Activated effector memory CD4-positive, alpha-beta T cell treated with anti-CD3 and anti-CD28 coated beads, Interleukin-2, amount 50 U/mL, for 16 hours (primary cell): ENCODE data around the gene FECH.

Experiments
- DNase-seq: peaks from one replicate; pipeline ENCODE4 v3.0.0-alpha.2; 2020

Gene FECH

DNA sequence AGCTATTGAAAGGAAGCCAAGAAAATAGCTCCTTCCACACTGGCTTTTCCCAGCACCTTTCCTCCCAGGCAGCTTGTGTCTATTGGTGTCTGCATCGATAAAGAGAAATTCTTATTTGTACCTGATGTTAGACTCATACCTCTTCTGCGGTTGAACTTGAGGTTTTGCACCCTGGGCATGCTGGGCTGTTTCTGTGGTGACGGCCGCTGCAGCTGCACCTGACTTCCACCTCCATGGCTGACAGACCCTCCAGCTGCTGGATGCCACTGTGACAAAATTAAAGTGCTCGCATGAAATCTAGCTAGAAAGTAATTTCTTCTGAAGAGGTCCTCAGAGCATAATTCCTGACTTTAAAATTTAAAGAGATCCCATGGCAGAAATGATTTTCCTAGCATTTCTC, 6.6 kb downstream of the FECH start:
- no peak for DNase-seq

DNA sequence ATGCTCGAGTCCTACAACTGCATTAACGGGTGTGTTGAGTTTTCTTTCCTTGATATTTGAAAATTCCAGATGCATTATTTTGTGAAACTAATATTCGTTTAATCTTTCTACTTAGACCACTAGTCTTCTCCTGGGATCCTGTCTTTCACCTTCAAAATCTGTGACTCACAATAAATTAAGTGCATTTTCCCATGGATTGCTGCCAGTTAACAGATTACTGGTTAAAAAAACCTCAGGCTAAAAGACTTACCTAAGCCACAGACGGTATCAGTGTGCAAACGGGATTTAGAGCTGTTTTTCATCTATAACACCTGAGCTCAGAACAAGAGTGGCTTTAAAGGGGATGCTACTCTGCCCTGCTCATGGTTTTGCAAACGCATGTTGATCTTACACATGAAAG, 10.2 kb downstream of the FECH start:
- DNase-seq = no peak

DNA sequence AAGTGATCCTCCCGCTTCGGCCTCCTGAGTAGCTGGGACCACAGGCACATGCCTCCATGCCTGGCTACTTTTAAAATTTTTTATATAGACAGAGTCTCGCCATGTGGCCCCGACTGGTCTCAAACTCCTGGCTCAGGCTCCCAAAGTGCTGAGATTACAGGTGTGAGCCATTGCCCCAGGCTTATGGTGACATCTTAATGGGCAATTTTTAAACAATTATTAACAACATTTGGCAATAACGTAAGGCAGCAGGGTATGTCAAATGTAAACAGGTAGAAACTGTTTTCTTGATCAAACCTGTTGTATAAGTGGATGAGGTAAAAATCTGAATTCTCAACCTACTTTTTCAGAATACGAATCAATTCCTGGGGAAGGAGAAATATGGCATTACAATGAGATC, 11.0 kb downstream of the FECH start:
- DNase-seq = no peak

DNA sequence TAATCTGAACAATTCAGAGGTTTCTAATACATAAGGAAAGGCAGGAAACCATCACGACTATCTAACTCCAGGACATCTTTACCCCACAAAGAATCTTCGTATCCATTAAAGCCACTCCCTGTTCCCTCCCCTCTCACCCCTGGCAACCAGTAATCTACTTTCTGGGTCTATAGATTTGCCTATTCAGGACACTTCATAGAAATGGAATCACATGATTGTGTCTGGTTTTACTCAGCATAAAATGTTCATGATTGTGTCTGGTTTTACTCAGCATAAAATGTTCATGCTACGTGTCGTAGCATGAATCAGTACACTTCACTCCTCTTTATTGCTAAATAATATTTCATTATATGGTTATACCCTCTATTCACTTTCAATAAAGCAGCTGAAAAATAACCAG, 11.6 kb downstream of the FECH start:
- no peak for DNase-seq

DNA sequence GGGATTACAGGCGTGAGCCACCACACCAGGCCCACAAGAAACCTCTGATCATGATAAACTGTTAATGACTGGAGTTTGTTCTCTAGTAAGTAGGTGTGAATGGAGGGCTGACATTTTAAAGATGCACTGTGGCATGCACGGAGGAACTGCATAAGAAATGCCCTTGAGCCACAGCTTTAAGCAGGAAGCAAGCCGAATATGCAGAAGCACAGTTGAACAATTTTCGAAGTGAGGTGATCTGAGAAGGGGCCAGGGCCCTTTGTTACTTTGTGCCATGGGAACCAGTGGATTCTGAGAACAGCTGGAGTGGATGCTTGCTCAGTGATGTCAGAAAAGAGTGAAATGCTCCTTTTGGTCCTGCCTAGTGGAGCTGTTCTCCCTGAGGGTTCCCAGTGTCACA, 16.3 kb downstream of the FECH start:
- DNase-seq = no peak

DNA sequence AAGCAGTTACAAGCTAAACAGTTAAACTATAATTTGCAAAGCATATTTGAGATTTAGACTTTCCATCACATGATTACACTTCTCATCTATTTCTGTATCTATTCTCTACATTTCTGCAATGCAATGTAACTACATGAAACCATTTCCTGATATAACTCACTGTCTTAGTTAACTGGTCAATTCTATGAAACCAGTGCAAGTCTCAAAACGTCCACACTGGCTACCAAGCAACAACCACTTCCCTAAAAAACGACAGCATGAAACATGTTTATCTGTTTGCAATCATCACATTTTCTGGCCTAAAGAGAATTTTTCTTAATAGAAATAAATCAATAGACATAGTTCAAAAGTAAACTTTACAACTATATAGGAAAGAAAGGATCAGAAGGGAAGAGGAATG, 17.4 kb downstream of the FECH start:
- DNase-seq = no peak

DNA sequence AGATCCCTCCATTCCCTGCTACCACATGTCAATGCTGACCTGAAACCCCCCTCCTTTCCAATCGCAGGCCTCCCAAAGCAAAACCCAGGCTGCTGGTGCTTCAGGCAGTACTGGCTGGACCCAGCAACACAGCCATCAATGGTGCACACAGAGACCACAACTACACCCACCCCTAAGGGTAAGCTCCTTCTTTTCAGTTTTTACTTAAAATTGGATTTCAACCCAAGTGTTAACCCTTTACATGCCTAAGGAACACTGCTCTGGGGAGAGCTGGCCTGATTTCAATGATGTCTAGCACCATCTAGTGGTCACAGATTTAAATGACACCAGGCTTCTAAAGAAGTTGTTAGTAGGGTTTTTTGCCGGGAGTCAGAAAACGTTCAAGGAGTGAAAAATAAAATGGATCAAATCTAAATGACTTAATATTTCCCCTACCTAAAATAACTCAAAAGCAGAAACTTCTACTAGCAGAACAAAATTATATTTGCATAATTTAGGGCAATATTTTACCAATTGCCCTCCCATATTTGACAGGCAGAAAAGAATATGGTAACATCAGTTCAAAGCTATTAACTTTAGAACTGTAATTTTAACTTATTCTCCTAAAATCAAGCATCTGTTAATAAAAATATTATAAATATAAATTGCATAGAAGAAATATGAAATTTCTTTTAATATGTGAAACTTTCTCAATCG, 24.6 kb downstream of the FECH start:
- no peak for DNase-seq

DNA sequence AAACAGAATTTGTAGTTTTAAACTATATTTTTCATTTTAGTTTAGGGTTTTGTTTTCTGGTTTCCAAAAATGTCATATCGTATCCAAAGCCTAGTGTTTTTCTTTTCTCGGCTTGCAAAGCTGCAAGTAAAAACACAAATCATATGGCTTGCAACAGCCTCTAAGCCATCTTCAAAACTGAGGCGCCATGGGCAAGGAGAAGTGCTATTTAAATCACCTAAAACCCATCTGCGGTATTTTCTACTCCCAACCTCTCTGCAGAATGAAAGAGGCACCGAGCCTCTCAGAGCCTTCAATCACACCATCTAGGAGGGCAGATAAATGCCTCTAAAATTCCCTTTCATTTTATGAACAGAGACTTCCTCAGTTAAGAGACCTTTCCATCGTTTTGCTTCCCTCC, 25.2 kb downstream of the FECH start:
- no peak for DNase-seq

DNA sequence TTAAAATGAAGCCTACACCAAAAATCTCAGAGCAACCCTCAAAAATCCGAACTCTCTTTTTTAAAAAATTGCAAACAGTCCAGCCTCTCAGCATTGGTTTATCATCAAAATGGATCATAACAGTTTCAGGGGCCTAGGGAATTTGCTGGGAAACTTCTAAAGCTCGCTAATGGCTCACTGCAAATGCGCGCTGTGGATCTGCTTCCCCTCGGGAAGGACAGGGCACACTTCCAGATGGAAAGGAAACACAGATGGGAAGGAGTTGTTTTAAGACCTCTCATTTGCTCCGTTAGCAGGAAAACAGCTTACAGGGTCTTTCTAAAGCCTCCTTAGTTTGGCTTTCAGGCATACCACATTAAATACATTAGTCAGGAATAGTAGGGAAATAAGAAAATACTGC, 27.2 kb downstream of the FECH start:
- no peak for DNase-seq

DNA sequence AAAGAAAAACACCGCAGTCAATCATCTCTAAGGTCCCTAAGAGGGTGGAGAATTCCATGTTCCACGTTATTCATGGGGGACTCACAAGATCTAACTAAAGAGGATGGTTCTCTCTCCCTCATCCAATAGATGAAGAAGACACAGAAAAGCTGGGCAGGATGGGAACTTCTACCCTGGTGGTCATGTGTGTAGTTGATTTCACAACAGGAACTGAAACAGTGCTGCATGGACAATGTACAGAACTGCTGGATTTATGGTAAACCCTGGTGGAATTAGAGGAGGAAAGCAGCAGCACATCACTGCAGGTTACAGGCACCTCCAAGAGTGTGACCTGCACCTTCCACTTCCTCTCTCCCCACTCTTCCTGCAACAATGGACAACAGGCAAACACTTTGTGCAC, 31.4 kb downstream of the FECH start:
- DNase-seq = no peak

DNA sequence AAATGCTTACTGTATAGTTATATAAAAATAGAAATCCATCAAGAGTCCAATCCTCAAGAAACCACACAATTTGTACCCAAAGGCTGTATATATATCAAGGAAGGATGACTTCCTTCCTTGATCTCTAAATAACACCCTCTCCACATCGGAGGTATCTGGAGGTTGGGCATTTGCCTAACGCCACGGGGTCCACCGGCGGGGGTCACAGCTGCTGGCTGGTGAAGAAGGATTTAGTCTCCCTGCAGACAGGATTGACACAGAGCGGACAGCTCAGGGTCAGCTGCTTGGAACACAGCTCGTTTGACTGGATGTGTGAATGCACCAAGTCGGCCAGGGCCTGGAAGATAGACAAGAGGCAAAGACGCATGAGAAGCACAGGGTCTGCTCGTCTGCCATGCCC, 36.0 kb downstream of the FECH start:
- no peak for DNase-seq

DNA sequence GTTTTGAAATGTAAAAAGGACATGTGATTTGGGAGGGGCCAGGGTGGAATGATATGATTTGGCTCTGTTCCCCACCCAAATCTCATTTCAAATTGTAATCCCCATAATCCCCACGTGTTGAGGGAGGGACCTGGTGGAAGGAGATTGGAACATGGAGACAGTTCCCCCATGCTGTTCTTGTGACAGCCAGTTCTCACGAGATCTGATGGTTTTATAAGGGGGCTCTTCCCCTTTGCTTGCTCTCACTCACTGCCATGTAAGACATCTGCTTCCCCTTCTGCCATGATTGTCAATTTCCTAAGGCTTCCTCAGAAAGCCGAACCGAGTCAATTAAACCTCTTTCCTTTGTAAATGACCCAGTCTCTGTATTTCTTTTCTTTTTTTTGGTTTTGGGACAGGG, 39.2 kb downstream of the FECH start:
- no peak for DNase-seq

DNA sequence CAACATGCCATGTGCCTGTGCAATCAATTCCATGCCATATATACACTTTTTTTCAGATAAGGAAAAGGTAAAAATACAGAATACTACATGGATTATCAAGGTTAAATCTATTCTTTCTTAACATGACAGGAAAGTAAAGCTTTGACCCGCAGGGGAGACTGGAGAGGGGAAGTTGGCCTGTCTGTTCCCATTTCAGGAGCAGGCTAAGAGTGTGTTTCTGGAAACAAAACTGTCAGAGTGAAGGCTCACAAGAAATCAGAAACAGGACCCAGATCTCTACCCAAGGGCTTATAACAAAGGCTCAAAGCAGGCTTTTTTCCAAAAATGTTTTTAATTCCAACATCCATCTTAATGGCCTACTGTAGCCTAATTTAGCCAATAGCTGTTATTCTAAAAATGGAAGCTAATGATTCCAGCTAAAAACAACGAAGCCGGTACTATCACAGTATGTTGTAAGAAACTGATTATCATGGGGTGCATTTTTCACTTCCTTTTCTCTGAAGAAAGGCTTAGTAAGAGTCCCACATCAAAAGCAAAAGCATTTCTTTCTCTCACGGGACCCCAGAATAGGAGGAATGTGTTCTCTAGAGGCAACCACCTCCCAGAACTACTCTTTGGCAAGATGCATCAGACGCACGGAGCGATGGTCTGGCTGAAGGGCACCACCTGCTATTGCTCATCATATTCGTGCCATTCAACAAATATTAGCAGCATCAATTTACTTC, 41.4 kb downstream of the FECH start:
- no peak for DNase-seq

DNA sequence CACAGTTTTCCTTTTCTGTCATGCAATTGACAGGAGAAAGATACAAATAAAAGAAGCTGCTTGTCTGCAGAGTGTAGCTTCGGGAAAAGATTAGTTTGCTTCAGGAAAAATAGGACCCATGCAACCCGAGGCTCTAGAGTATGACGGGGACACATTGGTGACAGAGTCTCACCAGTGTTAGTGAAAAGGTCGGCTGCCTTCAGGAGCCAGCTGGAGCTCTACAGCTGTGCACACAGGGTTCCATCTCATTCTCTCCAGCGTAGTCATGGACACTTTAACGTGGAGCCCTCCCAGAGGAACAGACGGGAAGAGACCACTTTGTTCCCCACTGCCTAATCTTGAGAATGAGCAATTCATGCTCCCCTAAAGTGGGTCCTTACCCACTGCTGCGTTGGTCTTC, 42.9 kb downstream of the FECH start:
- no peak for DNase-seq

DNA sequence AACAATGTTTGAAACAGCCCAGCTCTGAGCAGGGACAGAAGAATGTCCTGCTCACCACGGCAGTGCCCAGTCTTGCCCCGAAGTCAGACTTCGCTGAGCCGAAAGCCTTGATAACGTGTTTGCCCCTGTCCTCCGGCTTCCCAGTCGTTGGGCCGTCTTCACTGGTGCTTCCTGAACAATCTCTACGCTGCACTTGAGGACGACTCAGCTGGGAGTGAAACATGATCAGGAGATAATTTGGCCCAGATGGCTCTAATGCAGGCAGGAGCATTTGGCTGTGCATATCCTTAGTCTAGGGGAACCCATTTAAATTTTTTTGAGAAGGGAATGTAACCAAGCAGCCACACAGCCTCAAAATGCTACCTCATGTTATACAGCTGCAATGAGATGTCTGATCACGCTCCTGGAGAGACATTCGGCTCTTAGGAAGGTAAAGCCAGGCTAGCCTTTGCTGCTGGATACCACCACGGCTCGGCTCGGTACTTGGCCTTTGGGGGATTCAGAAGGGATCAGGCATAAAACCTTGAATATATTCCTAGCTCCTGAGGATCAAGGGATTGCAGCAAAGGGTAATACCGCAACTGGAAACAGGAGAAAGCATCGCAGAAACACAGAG, 43.6 kb downstream of the FECH start:
- DNase-seq = no peak

DNA sequence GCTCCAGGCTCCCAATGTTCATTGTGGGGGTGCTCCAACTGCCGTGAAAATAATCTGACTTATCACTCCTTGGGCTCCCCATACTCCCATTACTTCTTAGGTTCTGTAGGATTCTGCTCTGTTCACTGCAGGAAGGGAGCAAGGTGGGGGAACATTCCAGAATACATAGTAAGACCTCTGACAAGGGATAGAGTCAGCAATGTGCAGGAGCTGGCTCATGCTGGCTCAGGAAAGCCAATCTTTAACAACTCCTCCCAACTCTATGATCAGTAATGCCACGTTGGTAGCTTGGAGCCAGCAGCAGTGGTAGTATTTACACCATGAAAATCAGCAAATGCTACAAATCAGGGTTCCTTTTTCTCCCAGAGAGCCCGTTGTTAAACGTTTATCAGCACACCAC, 44.4 kb downstream of the FECH start:
- no peak for DNase-seq

DNA sequence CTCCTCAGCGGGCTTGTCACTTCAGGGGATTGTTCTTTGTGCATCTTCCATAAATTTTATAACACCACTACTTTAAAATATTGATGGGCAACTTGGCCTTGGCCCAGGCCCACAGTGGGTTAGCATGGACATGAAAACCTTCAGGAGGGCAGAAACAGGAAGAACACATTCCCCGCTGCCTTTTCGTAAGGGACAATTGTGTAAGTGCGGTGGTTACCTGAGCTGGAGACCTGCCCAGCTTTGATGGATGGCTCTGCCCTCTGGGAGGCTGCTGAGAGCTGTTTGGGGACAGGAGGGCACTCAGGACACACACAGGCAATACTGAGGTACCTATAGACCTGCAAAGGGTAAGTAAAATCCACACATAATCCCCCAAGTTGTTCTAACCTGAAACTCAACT, 46.8 kb downstream of the FECH start:
- DNase-seq = no peak

DNA sequence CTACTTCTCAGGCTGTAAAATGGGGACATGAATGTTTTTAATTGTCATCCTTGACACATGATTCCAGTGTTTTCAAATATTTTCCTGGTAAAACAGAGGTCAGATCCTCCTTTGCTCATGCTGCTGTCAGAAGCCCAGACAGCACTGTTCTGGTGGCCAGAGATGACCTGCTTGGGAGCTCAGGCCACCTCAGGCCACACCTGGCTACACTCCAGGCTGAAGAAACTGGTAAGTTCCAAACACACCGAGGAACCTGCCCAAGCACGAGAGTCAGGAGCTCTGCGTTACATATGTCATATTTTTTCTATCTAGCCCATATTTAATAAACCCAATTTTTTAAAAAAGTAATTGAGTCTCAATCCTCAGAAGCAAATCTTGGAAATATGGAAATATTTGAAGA, 47.9 kb downstream of the FECH start:
- no peak for DNase-seq

DNA sequence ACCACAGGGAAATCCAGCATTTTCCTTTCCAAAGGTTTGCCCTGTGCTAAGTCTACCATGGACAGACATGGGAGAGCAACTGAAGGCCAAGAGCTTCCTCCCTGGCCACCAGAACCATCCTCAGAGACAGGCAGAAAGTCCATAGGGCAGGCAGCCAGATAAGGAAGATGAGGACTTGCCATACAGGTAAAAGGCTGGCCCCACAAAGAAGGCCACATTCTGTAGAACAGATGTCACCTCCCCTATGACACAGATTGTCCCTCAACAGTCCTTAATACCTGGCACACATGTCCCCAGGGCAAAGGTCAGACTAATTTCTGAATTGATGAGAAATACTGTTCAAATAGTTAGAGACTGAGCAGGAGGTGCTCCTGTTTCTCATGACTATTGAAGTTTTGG, 52.0 kb downstream of the FECH start:
- DNase-seq = no peak

DNA sequence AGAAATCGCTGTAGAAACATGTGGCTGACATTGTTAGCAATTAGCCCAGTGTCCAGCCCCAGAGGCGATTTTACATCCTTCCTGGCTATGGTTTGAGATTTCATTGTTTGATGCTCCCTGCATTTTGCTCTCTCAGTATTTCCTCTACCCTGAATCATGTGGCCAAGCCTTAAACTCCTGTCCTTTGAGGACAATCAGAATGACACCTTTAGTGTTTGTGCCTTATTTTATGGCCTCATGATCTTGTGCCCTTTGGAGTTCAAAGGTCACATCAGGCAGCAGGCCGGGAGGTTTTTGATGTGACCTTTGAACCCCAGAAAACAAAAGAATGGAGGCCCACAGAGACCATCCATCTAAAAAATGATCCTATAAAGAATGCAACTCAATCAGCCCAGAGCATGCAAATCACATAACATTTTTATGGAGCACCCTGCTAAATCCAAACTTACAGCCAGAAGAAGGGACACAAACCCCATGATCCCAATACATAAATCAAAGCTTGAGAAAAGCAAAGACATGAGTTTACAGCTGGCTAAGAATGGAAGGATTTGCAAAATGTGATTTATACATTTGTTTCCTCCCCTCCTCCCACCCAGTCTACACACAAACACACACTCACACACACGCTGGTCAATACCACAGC, 52.5 kb downstream of the FECH start:
- no peak for DNase-seq

DNA sequence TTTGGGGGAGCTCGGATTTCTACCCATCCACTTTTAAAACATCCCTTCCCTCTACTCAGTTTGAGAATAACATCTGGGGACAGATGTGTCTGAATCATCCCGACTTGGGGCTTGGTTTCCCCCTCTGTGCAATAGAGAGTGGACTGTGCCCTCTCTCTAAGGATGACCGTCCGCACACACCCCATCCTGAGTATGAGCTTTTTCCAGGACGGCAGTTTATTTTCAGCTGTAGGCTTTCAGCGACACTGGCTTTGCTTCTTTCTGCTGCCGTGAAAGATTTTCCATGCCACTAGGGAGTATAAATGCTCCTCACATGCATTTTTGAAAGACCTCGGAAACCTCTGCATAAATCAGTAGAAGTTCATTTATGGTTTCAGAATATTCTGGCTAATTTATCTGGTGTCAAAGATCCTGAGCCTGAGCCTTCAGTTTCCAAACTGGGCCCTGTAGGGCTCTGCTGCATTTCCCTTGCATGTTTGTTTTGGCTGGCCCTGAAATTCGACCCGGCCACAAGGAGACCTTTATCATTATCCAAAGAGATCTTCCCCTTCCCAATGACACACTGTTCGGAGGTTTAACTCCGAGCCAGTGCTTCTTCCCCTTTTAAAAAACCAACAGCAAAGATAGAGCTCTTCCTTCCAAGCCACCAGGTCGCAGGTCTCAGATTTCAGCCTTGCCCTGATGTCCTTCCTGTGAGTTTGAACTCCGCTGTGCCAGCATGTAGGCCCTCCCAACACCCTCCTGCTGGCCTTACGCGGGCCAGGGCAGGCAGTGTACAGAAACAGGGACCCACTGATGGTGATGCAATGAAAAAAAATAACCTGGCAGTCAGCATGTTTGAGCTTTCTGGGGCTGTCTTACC, 53.3 kb downstream of the FECH start:
- no peak for DNase-seq

DNA sequence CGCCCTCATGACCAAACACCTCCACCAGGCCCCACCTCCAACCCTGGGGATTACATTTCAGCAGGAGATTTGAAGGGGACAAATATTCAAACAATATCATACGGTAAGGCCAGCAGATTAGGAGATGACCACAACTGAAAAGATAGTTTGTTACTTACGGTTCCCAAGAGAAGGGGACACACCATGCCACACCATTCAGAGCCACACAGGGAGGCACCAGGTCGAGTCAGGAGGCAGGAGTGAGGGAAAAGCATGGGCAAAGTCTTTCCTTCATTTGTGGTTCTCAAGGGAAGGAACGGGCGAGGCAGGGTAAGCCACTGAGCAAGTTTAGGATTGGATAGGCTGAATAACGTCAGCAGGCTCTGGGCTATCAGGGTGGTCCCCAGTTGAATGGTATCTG, 57.4 kb downstream of the FECH start:
- no peak for DNase-seq
